Measurements from ENCODE around the gene ZNF620. TPM values are rescaled to one million over a fixed set of nuclear protein-coding genes. Genes with fewer than 3 reads are reported as not detected.

Gene ZNF620
- total RNA-seq, 1 donor from 2014 or later = 3.6 TPM

- Mint-ChIP-seq H3K36me3 (ENCODE audit: low read depth) (peaks cover 49% of the 10 kb centered on the region), H3K4me1 (peaks cover 27% of the 10 kb centered on the region), H3K27me3 (no peaks in the 10 kb centered on the region), H3K9me3 (no peaks in the 10 kb centered on the region), H3K4me3 (peak overlapping the region; percentile 93), H3K27ac (peak overlapping the region; percentile 94)
- no peak for DNase-seq
- TF ChIP-seq, protein P1, sequence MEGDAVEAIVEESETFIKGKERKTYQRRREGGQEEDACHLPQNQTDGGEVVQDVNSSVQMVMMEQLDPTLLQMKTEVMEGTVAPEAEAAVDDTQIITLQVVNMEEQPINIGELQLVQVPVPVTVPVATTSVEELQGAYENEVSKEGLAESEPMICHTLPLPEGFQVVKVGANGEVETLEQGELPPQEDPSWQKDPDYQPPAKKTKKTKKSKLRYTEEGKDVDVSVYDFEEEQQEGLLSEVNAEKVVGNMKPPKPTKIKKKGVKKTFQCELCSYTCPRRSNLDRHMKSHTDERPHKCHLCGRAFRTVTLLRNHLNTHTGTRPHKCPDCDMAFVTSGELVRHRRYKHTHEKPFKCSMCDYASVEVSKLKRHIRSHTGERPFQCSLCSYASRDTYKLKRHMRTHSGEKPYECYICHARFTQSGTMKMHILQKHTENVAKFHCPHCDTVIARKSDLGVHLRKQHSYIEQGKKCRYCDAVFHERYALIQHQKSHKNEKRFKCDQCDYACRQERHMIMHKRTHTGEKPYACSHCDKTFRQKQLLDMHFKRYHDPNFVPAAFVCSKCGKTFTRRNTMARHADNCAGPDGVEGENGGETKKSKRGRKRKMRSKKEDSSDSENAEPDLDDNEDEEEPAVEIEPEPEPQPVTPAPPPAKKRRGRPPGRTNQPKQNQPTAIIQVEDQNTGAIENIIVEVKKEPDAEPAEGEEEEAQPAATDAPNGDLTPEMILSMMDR (IDR thresholded peaks at IDR 0.05) = no peak
- ChIA-PET POLR2A (interaction anchor here (1.2 to 3.4 kb wide), 7 partner anchors 17 to 721 kb away, joined by 4 to 38 read pairs (median 7); partner anchors contain the start of genes CTNNB1, RPL14, ZNF620 and ZNF621), CTCF (no interaction called here)
- no peak for ATAC-seq (ENCODE audit: low read depth)
- intact Hi-C loops (cut with micrococcal nuclease) = loop anchor here (1.0 kb wide), 5 partner anchors 20 to 168 kb away; partner anchors contain the start of genes EIF1B, RPL14 and ZNF621
Observed at GRCh38 chr3:40477666-40478065, 28.2 kb upstream of the ZNF620 start.

DNA sequence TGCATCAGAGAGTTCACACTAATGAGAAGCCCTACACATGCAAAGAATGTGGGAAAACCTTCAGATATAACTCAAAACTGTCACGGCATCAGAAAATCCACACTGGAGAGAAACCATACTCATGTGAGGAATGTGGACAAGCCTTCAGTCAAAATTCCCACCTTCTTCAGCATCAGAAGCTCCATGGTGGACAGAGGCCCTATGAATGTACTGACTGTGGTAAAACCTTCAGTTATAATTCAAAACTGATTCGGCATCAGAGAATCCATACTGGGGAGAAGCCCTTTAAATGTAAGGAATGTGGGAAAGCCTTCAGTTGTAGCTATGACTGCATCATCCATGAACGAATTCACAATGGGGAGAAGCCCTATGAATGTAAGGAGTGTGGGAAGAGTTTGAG is 18.7 kb upstream of the ZNF620 start:
- Mint-ChIP-seq H3K9me3 (peaks cover 20% of the 10 kb centered on the region), H3K27ac (no peak overlapping the region), H3K4me3 (no peak overlapping the region), H3K36me3 (ENCODE audit: low read depth) (peaks cover 71% of the 10 kb centered on the region), H3K4me1 (no peaks in the 10 kb centered on the region), H3K27me3 (no peaks in the 10 kb centered on the region)
- TF ChIP-seq, protein P1 (IDR thresholded peaks at IDR 0.05) = no peak
- ChIA-PET POLR2A (no interaction called here), CTCF (no interaction called here)
- intact Hi-C loops (cut with micrococcal nuclease) = no loop called here
- ATAC-seq (ENCODE audit: low read depth) (no peak), DNase-seq (no peak)

DNA sequence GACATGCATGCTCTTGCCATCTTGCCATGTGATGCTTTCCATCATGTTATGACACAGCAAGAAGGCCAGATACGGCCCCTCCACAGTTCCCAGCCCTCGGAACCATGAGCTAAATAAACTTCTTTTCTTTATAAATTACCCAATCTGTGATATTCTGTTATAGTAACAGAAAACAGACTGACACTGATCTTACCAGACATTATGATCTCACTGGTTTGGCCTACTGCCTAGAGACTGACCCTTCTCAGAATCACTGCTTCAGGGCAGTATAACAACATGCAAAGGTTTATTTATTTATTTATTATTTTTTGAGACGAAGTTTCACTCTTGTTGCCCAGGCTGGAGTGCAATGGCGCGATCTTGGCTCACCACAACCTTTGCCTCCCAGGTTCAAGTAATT is 14.9 kb upstream of the ZNF620 start:
- Mint-ChIP-seq H3K36me3 (ENCODE audit: low read depth) (peaks cover 44% of the 10 kb centered on the region), H3K27me3 (no peaks in the 10 kb centered on the region), H3K4me3 (no peak overlapping the region), H3K27ac (no peak overlapping the region), H3K9me3 (peaks cover 20% of the 10 kb centered on the region), H3K4me1 (no peaks in the 10 kb centered on the region)
- no peak for ATAC-seq (ENCODE audit: low read depth)
- intact Hi-C loops (cut with micrococcal nuclease) = no loop called here
- CTCF ChIA-PET = no interaction called here
- POLR2A ChIA-PET = no interaction called here
- no peak for DNase-seq
- TF ChIP-seq, protein P1 (IDR thresholded peaks at IDR 0.05) = no peak

DNA sequence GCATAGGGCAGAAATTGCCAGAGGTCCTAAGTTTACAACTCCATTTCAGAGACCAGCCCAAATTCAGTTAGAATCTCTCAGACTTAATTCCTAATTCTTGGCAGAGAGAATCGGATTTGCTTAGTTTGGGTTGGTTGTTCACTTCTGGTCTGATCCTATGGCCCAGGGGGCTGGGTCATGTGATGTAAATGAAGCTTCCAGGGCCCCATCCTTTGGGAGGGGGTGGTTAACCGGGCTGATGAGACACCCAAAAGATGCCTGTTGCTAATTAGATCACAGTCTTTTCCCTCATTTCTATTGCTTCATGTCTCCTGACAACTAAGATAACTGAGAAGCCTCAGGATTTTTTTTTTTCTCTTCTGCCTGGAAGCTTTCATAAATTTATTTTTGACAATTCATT is 11.1 kb upstream of the ZNF620 start:
- Mint-ChIP-seq H3K4me1 (no peaks in the 10 kb centered on the region), H3K36me3 (ENCODE audit: low read depth) (peaks cover 16% of the 10 kb centered on the region), H3K27ac (no peak overlapping the region), H3K27me3 (no peaks in the 10 kb centered on the region), H3K4me3 (no peak overlapping the region), H3K9me3 (peaks cover 2% of the 10 kb centered on the region)
- TF ChIP-seq, protein P1 (IDR thresholded peaks at IDR 0.05) = no peak
- intact Hi-C loops (cut with micrococcal nuclease) = no loop called here
- ChIA-PET POLR2A (no interaction called here), CTCF (no interaction called here)
- DNase-seq (no peak), ATAC-seq (ENCODE audit: low read depth) (no peak)

DNA sequence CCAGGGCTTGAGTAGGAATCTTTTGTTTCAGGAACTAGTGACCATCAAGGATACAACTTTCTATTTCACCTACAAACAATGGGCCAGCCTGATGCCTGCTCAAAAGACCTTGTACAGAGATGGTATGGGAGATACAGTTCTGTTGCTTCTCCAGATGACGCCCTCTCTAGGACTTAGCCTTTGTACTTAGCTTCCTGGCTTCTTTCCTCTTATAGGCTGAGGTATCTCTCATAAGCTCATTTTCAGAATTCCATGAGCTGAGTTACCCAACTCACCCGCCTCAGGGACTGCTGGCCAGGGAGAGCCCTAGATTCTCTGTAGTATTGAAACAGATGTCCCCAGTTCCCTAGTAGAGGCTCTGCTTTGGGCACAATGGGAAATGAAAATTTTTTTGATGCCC is 8.6 kb upstream of the ZNF620 start:
- Mint-ChIP-seq H3K27me3 (no peaks in the 10 kb centered on the region), H3K4me3 (no peak overlapping the region), H3K9me3 (peaks cover 2% of the 10 kb centered on the region), H3K4me1 (no peaks in the 10 kb centered on the region), H3K27ac (no peak overlapping the region), H3K36me3 (ENCODE audit: low read depth) (peaks cover 5% of the 10 kb centered on the region)
- TF ChIP-seq, protein P1 (IDR thresholded peaks at IDR 0.05) = no peak
- ChIA-PET CTCF (interaction anchor here (0.6 kb wide), 1 partner anchor 11 kb away, joined by 3 read pairs; no protein-coding TSS in a partner anchor), POLR2A (no interaction called here)
- ATAC-seq (ENCODE audit: low read depth) (no peak), DNase-seq (no peak)
- intact Hi-C loops (cut with micrococcal nuclease) = no loop called here
